A549 (cell line): ENCODE data around the gene NHEJ1.
"Not testable (repeated sequence)": the region's sequence is repeated elsewhere in the genome, so short reads cannot be mapped to it uniquely, and the experiment has no call there.

ENCODE experiments used
- CHD2 ChIP-seq: fragments of 150-350 bp; IDR thresholded peaks from 2 replicates; pipeline ENCODE4 v1.6.1; 2014; ENCODE audit warnings: low read length; ENCODE audit not compliant: partially characterized antibody
- HDAC2 ChIP-seq: fragments of 200-600 bp; sonication (generic); IDR thresholded peaks from 2 replicates; pipeline ENCODE4 v1.6.1; 2016
- MAZ ChIP-seq: fragments of 150-350 bp; IDR thresholded peaks from 2 replicates; pipeline ENCODE4 v1.6.1; 2014; ENCODE audit warnings: antibody characterized with exemption, low read depth, low read length, borderline replicate concordance
- POLR2A ChIP-seq: IDR thresholded peaks from 2 replicates; pipeline ENCODE4 v1.6.1; 2012; ENCODE audit warnings: mild to moderate bottlenecking, low read length
- ZC3H11A ChIP-seq: fragments of 450-650 bp; IDR thresholded peaks from 2 replicates; pipeline ENCODE4 v1.6.1; 2014; ENCODE audit warnings: antibody characterized with exemption, mild to moderate bottlenecking
- TF ChIP-seq, protein P1 (sequence below): fragments of >200 bp; sonication (Bioruptor Twin); formaldehyde crosslinking; IDR thresholded peaks from 3 replicates; pipeline ENCODE4 v1.5.1; 2016
- TF ChIP-seq, protein P2 (sequence below): fragments of 250-450 bp; sonication (Bioruptor Pico); IDR thresholded peaks from 2 replicates; pipeline ENCODE4 v1.5.0; 2021; ENCODE audit warnings: mild to moderate bottlenecking, moderate library complexity, borderline replicate concordance

DNA sequence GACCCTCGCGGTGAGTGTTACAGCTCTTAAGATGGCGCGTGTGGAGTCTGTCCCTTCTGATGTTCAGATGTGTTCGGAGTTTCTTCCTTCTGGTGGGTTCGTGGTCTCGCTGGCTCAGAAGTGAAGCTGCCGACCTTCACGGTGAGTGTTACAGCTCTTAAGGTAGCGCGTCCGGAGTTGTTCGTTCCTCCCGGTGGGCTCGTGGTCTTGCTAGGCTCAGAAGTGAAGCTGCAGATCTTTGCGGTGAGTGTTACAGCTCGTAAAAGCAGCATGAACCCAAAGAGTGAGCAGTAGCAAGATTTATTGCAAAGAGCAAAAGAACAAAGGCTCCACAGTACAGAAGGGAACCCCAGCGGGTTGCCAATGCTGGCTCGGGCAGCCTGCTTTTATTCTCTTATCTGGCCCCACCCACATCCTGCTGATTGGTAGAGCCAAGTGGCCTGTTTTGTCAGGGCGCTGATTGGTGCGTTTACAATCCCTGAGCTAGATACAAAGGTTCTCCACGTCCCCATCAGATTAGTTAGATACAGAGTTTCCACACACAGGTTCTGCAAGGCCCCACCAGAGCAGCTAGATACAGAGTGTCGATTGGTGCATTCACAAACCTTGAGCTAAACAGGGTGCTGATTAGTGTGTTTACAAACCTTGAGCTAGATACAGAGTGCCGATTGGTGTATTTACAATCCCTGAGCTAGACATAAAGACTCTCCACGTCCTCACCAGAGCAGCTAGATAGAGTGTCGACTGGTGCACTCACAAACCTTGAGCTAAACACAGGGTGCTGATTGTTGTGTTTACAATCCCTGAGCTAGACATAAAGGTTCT, 40.1 kb upstream of the NHEJ1 start:
- not testable (repeated sequence) for TF ChIP-seq HDAC2, POLR2A, ZC3H11A, MAZ, CHD2
- TF ChIP-seq, protein P1, sequence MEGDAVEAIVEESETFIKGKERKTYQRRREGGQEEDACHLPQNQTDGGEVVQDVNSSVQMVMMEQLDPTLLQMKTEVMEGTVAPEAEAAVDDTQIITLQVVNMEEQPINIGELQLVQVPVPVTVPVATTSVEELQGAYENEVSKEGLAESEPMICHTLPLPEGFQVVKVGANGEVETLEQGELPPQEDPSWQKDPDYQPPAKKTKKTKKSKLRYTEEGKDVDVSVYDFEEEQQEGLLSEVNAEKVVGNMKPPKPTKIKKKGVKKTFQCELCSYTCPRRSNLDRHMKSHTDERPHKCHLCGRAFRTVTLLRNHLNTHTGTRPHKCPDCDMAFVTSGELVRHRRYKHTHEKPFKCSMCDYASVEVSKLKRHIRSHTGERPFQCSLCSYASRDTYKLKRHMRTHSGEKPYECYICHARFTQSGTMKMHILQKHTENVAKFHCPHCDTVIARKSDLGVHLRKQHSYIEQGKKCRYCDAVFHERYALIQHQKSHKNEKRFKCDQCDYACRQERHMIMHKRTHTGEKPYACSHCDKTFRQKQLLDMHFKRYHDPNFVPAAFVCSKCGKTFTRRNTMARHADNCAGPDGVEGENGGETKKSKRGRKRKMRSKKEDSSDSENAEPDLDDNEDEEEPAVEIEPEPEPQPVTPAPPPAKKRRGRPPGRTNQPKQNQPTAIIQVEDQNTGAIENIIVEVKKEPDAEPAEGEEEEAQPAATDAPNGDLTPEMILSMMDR: not testable (repeated sequence)
- TF ChIP-seq, protein P2, sequence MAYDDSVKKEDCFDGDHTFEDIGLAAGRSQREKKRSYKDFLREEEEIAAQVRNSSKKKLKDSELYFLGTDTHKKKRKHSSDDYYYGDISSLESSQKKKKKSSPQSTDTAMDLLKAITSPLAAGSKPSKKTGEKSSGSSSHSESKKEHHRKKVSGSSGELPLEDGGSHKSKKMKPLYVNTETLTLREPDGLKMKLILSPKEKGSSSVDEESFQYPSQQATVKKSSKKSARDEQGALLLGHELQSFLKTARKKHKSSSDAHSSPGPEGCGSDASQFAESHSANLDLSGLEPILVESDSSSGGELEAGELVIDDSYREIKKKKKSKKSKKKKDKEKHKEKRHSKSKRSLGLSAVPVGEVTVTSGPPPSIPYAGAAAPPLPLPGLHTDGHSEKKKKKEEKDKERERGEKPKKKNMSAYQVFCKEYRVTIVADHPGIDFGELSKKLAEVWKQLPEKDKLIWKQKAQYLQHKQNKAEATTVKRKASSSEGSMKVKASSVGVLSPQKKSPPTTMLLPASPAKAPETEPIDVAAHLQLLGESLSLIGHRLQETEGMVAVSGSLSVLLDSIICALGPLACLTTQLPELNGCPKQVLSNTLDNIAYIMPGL (CRISPR knock-in tag): not testable (repeated sequence)
